GM19240 (cell line): Measurements from ENCODE around the gene CMC1.
"Not testable (repeated sequence)": the region's sequence is repeated elsewhere in the genome, so short reads cannot be mapped to it uniquely, and the experiment has no call there.

ENCODE experiments used
- DNase-seq: peaks from one replicate; pipeline ENCODE4 v3.0.0; 2011; ENCODE audit warnings: low spot score; ENCODE audit not compliant: insufficient read length

CMC1 gene

GRCh38 chr3:28243424-28244106 lies 2.1 kb downstream of the CMC1 start:
- DNase-seq, result no peak

DNA sequence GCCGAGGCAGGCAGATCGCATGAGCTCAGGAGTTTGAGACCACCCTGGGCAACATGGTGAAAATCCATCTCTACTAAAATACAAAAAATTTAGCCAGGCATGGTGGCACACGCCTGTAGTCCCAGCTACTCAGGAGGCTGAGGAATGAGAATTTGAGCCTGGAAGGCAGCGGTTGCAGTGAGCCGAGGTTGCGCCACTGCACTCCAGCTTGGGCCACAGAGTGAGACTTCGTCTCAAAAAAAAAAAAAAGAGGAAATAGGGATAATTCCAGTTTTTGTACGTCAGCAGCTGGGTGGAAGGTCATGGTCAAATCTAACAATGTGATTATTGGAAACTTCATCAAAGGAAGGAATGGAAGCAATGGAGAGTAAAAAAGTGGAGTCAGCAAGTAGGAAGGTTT lies 3.1 kb downstream of the CMC1 start:
- no peak for DNase-seq

DNA sequence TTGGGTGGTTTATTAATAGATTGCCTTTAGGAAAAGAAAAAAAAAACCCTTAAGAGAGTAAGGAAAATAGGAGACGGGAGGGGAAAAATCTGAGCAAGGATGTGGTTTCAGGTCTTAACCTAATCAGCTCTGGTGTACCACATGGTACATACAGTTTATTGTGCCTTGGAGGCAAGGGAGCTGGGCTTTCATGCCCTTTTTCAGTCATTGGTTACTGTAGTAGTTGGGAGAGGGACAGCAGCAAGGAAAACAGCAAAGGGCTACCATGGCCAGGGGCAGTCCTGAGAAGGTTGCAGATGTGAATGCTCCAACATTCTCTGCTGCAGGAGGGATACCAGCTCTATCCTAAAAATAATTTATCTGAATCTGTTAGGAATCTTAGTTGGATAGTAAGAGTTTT lies 5.9 kb downstream of the CMC1 start:
- DNase-seq, result no peak

- DNase-seq, result no peak
These were observed 9.6 kb downstream of the CMC1 start for GRCh38 chr3:28250999-28251398.

DNA sequence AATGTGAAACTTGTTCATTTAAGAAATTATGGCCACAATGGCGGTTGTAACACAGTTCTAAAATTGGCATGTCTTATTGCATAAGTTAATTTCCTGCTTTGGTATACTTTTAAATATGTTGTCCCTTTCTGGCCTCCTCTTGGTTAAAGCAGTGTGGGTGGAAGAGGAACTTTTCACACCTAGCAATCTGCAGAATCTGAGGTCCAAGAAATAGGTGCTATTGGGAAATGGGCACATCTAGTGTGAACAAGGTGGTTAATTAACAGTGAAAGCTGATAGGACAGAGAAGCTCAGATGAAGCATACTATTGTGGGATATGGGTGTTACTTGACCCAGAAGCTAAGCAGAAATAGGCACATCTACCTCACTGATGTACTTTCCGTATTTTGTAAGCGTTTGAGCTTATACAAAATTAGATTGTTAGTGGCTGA lies 10.6 kb downstream of the CMC1 start:
- no peak for DNase-seq

GRCh38 chr3:28253040-28253715 lies 11.8 kb downstream of the CMC1 start:
- DNase-seq, result no peak

DNA sequence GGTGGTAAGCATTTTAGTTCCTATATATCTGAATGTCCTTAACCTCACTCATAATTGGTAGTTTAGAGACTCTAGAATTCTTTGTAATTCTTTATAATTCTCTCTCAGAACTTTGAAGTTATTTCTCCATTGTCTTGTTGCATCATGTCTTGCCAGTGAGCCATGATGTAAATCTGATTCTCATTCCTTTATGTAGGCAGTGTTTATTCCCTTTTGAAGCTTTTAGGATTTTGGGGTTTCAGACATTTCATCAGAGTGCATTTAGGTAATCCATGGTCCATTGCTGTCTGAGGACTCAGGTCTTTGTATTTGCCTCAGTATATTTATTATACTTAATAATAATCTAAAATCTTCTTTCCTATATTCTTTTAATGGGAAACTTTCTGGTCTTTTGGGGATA lies 20.6 kb downstream of the CMC1 start:
- DNase-seq, result no peak

DNA sequence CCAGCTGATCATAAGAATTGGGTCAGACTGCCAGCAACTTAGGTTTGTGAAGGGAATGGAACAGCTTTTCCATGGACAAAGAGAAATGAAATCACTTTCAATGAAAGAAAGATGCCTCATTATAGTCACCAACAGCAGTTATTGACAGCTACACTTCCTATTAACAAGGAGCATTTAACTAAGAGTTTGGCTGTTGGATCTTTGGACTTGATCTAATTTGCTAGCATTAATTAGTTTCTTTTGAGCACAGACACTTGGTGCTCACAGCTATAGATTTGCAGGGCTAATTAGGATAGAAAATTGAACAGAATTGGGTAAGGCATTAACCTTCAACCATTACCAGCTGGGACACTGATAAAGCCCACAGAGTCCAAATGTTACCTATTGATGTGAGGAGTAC lies 24.2 kb downstream of the CMC1 start:
- no peak for DNase-seq

- no peak for DNase-seq
These were observed 26.8 kb downstream of the CMC1 start for GRCh38 chr3:28267984-28268849.

DNA sequence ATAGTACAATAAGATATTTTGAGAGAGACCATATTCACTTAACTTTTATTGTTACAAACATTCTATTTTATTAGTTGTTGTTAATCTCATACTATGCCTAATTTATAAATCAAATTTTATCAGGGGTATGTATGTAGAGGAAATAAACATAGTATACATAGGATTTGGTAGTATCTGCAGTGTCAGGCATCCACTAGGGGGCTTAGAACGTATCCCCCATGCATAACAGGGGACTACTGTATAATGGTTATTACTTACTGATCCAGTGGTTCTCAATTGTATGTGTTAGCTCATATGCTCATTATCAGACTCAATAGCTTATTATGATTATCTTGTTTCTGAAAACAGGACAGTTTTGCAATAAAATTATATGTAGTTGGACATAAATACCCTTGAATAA lies 27.6 kb downstream of the CMC1 start:
- no peak for DNase-seq

DNA sequence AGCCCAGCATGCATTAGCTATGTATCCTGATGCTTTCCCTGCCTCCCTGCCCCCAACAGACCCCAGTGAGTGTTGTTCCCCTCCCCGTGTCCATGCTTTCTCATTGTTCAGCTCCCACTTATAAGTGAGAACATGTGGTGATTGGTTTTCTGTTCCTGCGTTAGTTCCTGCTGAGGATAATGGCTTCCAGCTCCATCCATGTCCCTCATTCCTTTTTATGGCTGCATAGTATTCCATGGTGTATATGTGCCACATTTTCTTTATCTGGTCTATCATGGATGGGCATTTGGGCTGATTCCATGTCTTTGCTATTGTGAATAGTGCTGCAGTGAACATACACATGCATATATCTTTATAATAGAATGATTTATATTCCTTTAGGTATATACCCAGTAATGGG lies 28.5 kb downstream of the CMC1 start:
- not testable (repeated sequence) for DNase-seq

DNA sequence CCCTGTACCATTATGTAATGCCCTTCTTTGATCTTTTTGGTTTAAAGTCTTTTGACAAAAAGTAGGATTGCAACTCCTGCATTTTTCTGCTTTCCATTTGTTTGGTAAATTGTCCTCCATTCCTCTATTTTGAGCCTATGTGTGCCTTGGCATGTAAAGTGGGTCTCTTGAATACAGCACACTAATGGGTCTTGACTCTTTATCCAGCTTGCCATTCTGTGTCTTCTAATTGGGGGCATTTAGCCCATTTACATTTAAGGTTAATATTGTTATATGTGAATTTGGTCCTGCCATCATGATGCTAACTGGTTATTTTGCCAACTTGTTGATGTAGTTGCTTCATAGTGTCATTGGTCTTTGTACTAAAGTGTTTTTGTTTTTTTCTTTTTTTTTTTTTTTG lies 32.4 kb downstream of the CMC1 start:
- DNase-seq, result no peak

GRCh38 chr3:28278918-28279317 lies 37.5 kb downstream of the CMC1 start:
- DNase-seq, result no peak

DNA sequence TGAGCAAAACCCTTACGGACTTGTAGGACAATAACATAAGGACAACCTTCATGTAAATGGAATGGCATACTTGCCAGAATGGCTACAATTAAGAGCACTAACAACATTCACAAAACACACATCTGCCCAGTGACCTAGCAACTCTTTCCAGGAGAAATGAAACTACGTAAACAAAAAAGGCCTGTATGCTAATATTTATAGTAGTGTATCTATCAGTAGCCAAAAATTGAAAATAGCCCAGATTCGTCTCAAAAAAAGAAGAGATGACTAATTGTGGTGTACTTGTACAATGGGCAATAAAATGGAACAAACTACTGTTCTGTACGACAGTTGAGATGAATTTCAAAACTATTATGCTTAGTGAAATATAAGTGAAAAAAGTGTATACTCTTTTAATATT lies 38.4 kb downstream of the CMC1 start:
- DNase-seq, result no peak

GRCh38 chr3:28280781-28281180 lies 39.4 kb downstream of the CMC1 start:
- DNase-seq, result no peak

GRCh38 chr3:28286595-28286994 lies 45.2 kb downstream of the CMC1 start:
- no peak for DNase-seq

DNA sequence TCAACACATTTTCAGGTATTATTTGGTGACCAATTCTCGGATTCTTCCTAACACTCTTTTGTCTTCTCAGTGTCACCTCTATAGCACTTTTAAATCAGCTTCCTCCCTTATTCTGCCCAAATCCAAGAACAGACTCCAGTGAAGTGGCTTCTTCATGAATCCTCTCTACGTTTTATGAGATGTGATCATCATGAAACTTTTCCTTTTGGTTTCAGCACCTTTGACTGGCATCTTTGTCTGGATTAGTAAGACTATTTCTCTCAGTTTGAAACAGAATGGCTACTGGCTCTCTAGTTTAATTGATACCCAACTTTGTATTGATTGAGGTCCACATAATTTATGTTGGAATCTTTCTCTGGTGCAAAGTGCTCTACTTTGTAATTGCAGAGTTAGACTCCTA lies 45.6 kb downstream of the CMC1 start:
- no peak for DNase-seq

GRCh38 chr3:28290863-28291300 lies 49.5 kb downstream of the CMC1 start:
- DNase-seq, result no peak

- no peak for DNase-seq
These were observed 50.2 kb downstream of the CMC1 start for GRCh38 chr3:28291577-28291976.

DNA sequence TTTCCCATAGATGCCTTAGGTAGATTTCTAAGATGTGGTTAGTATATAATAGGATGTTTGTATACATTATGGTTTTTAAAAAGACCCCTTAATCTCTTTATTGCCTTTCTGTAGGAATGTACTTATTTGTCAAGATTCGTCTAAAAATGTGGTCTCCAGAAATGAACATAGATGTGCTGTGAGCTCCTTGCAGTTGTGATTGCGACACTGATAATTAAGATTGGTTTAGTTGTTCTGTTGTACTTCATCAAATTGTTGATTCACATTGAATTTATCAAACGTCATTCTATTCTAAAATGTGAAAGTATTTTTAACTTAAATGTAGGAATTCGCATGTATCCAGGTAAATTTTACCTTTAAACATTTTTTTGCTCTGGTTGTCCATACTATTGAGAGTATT lies 51.2 kb downstream of the CMC1 start:
- no peak for DNase-seq

DNA sequence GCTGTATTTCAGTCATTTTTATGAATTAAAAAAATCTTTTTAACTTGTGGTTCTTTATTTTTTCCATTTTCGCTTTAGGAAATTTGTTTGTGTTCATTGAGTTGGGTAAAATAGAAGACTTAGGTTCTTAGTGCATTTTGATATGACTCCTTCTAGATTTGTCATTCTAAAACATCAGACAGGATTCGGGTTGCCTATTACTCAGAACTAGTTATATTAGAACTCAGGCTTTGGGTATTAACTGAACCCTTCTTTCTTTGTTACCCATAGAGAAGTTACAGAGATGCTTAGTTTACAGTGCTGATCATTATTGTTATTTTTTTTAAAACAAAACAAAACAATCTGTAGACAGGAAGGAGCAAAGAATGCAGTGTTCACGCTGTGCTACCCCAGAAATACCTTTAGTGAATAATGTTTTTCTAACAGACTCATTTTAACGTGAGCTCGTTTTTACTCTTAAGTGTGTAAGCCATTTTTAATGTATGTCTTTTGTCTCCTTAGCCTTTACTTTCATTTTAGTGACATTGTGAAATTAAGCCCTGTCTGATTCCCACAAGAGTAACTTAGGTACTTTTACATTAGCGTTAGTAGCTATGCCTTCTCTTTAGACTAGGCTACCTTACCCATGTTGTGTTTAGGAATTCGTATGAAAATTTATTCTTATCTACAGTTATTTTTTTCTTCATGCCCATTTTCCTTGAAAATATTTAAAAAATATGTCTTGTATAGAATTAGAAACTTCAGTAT lies 53.4 kb downstream of the CMC1 start:
- DNase-seq, result no peak
